Measurements from ENCODE around the gene PARM1.
"Not testable (repeated sequence)": the region's sequence is repeated elsewhere in the genome, so short reads cannot be mapped to it uniquely, and the experiment has no call there.

The PARM1 gene

DNA sequence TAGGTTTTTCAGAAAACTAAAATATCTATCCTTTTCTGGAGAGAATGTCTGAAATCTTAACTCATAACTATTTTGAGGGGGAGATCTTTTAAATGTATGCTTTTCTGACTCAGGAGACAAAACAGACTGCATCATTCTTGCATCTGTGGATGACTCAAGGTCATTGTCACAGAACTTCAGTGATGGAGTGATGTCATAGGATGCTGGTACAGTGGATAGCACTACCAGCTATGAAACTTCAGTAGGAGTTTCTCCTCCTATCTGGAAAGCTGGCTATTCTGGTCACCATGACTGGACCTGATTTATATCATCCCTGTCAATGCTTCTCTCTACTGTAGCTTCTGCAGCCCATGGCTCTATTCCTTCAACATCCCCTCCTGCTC is 50.3 kb downstream of the PARM1 start:
- Histone ChIP-seq H3K4me1 (ENCODE audit: insufficient read depth, poor library complexity, severe bottlenecking) (no peaks in the 10 kb centered on the region), H3K27ac (ENCODE audit: poor library complexity, severe bottlenecking) (no peak overlapping the region), H3K27me3 (ENCODE audit: insufficient read depth, poor library complexity, severe bottlenecking) (no peaks in the 10 kb centered on the region), H3K36me3 (ENCODE audit: low read depth) (no peaks in the 10 kb centered on the region), H3K9me3 (ENCODE audit: severe bottlenecking) (no peaks in the 10 kb centered on the region), H3K4me3 (ENCODE audit: severe bottlenecking) (no peak overlapping the region)
- no peak for TF ChIP-seq CTCF (IDR thresholded peaks at IDR 0.05; ENCODE audit: poor library complexity, severe bottlenecking)
- ATAC-seq (ENCODE audit: low read depth) (no peak), DNase-seq (ENCODE audit: low spot score) (no peak)

DNA sequence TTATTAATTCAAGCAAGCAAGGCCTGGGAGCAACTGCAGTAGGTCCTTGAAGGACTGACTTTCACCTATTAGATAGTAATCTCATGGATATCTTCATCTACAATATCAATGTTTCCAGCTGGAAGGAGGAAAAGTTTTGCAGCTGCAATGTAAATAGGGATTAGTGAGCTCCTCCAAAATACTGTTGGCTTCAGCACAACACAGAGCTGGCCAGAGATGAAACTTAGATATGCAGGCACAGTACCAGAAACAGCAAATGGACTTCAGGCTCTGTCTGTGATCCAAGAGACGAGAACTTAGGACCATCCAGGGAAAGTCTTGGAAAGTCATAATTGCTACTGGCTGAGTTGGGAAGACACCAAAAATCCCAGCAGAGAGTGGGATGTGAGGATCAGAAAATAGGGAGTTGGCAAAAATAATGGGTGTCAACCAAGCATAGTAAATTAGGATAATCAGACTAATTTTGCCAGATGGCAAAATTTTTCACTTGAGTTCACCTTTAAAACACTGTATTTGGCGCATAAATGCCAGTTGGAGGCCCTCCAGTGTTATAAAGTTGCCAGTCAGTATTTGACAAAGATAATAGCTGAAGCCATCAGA is 57.5 kb downstream of the PARM1 start:
- Histone ChIP-seq H3K9me3 (ENCODE audit: severe bottlenecking) (no peaks in the 10 kb centered on the region), H3K36me3 (ENCODE audit: low read depth) (no peaks in the 10 kb centered on the region), H3K27ac (ENCODE audit: poor library complexity, severe bottlenecking) (no peak overlapping the region), H3K27me3 (ENCODE audit: insufficient read depth, poor library complexity, severe bottlenecking) (no peaks in the 10 kb centered on the region), H3K4me3 (ENCODE audit: severe bottlenecking) (no peak overlapping the region), H3K4me1 (ENCODE audit: insufficient read depth, poor library complexity, severe bottlenecking) (no peaks in the 10 kb centered on the region)
- no peak for DNase-seq (ENCODE audit: low spot score)
- no peak for TF ChIP-seq CTCF (IDR thresholded peaks at IDR 0.05; ENCODE audit: poor library complexity, severe bottlenecking)
- no peak for ATAC-seq (ENCODE audit: low read depth)

- not testable (repeated sequence) for H3K9me3 ChIP-seq (ENCODE audit: severe bottlenecking); DNase-seq (ENCODE audit: low spot score); ATAC-seq (ENCODE audit: low read depth); H3K4me3 ChIP-seq (ENCODE audit: severe bottlenecking); H3K27me3 ChIP-seq (ENCODE audit: insufficient read depth, poor library complexity, severe bottlenecking); H3K27ac ChIP-seq (ENCODE audit: poor library complexity, severe bottlenecking); H3K36me3 ChIP-seq (ENCODE audit: low read depth); H3K4me1 ChIP-seq (ENCODE audit: insufficient read depth, poor library complexity, severe bottlenecking)
Measured at GRCh38 chr4:74994436-74994835, 61.5 kb downstream of the PARM1 start.

DNA sequence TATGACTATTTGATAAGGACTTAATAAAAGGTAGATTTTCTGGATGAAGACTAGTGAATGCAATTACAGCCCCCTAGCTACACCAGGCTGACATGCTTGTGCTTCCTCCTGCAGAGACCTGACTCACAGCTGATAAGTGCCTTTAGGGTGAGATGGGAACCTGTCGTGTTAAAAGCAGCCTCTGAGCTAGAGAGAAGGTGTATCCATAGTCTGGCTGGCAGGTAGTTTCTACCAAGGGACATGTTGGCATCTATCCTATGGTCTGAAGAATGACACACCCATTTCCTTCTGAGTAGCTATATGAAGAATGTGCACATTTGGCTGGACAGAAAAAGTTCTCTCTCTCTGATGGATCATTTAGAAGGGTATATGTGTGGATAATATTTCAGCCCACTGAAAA is 64.1 kb downstream of the PARM1 start:
- H3K27ac ChIP-seq (ENCODE audit: poor library complexity, severe bottlenecking): no peak overlapping the region
- DNase-seq (ENCODE audit: low spot score): no peak
- H3K27me3 ChIP-seq (ENCODE audit: insufficient read depth, poor library complexity, severe bottlenecking): no peaks in the 10 kb centered on the region
- TF ChIP-seq CTCF (IDR thresholded peaks at IDR 0.05; ENCODE audit: poor library complexity, severe bottlenecking): no peak
- H3K4me1 ChIP-seq (ENCODE audit: insufficient read depth, poor library complexity, severe bottlenecking): no peaks in the 10 kb centered on the region
- no peaks in the 10 kb centered on the region for H3K9me3 ChIP-seq (ENCODE audit: severe bottlenecking)
- peak; percentile 64 for ATAC-seq (ENCODE audit: low read depth)
- H3K36me3 ChIP-seq (ENCODE audit: low read depth): no peaks in the 10 kb centered on the region
- H3K4me3 ChIP-seq (ENCODE audit: severe bottlenecking): no peak overlapping the region

- Histone ChIP-seq H3K4me1 (ENCODE audit: insufficient read depth, poor library complexity, severe bottlenecking) (no peaks in the 10 kb centered on the region), H3K4me3 (ENCODE audit: severe bottlenecking) (no peak overlapping the region), H3K36me3 (ENCODE audit: low read depth) (no peaks in the 10 kb centered on the region), H3K9me3 (ENCODE audit: severe bottlenecking) (no peaks in the 10 kb centered on the region), H3K27ac (ENCODE audit: poor library complexity, severe bottlenecking) (no peak overlapping the region), H3K27me3 (ENCODE audit: insufficient read depth, poor library complexity, severe bottlenecking) (no peaks in the 10 kb centered on the region)
- no peak for ATAC-seq (ENCODE audit: low read depth)
- TF ChIP-seq CTCF (IDR thresholded peaks at IDR 0.05; ENCODE audit: poor library complexity, severe bottlenecking): no peak
- no peak for DNase-seq (ENCODE audit: low spot score)
Measured at GRCh38 chr4:74997948-74998729, 65.2 kb downstream of the PARM1 start.

Data from RWPE2 (cell line).